Amniotic epithelial cell (primary cell): ENCODE data around the gene LRRC26.
A peak's percentile ranks its signal among the peaks of the same experiment; 100 is the strongest.

ENCODE experiments used
- DNase-seq: peaks from one replicate; pipeline ENCODE4 v3.0.0-alpha.2; 2010; ENCODE audit warnings: low read depth

Gene LRRC26

GRCh38 chr9:137169896-137170358 is at the start of gene LRRC26:
TSS of gene LRRC26 (minus strand) at chr9:137170051. CDS start at chr9:137169943, 108 bp downstream.
- no peak for DNase-seq

GRCh38 chr9:137218754-137219271 is 49.0 kb upstream of the LRRC26 start:
- peak; percentile 78 for DNase-seq

GRCh38 chr9:137218212-137218753 is 48.4 kb upstream of the LRRC26 start:
- DNase-seq, result no peak

- peak; percentile 53 for DNase-seq
Observed at GRCh38 chr9:137217276-137218211, 47.7 kb upstream of the LRRC26 start.

GRCh38 chr9:137216188-137216965 is 46.5 kb upstream of the LRRC26 start:
- DNase-seq, result no peak

- no peak for DNase-seq
Observed at GRCh38 chr9:137215196-137215986, 45.5 kb upstream of the LRRC26 start.

- no peak for DNase-seq
Observed at GRCh38 chr9:137214620-137215019, 44.8 kb upstream of the LRRC26 start.

- no peak for DNase-seq
Observed at GRCh38 chr9:137213160-137214060, 43.6 kb upstream of the LRRC26 start.

GRCh38 chr9:137212520-137212919 is 42.7 kb upstream of the LRRC26 start:
- no peak for DNase-seq

- DNase-seq, result no peak
Observed at GRCh38 chr9:137211532-137211931, 41.7 kb upstream of the LRRC26 start.

GRCh38 chr9:137206602-137207001 is 36.8 kb upstream of the LRRC26 start:
- no peak for DNase-seq

GRCh38 chr9:137205126-137206069 is 35.5 kb upstream of the LRRC26 start, which contains the start of the genes NDOR1 and TMEM203:
TSS of gene NDOR1 (plus strand) at chr9:137205700. CDS start at chr9:137205778, 78 bp downstream.
TSS of gene TMEM203 (minus strand) at chr9:137205648. CDS start at chr9:137205414, 234 bp downstream.
- DNase-seq, result peak; percentile 67

GRCh38 chr9:137204731-137205125 is 34.9 kb upstream of the LRRC26 start:
- no peak for DNase-seq

- DNase-seq, result no peak
Observed at GRCh38 chr9:137202966-137203365, 33.1 kb upstream of the LRRC26 start.

- DNase-seq, result no peak
Observed at GRCh38 chr9:137201205-137201868, 31.5 kb upstream of the LRRC26 start.

- DNase-seq, result peak; percentile 98
Observed at GRCh38 chr9:137200311-137201204, 30.7 kb upstream of the LRRC26 start, which contains the start of gene TPRN. TSS of gene TPRN (minus strand) at chr9:137200741. CDS start at chr9:137200711, 30 bp downstream.
